Liver (tissue), 9 donors: ENCODE results near the gene ADGRV1. TPM values are rescaled to one million over a fixed set of nuclear protein-coding genes. Genes with fewer than 3 reads are reported as not detected.
A peak's percentile ranks its signal among the peaks of the same experiment; 100 is the strongest.

Source experiments
- DNase-seq: peaks from one replicate; pipeline ENCODE4 v3.0.0-alpha.2; 2017; ENCODE audit warnings: low spot score
- H3K27ac ChIP-seq, 2 donors: one replicate each; pipeline ENCODE4 v1.7.0; 2013; ENCODE audit warnings: inconsistent platforms in 2 of 2, low read length in 2 of 2, control low read depth in 1 of 2, low read depth in 1 of 2, mild to moderate bottlenecking in 1 of 2
- H3K27me3 ChIP-seq, 4 donors: one replicate each; pipeline versions ENCODE4 v1.6.1 to v1.7.0; 2013; ENCODE audit warnings: low read length in 3 of 4, inconsistent platforms in 1 of 4, mild to moderate bottlenecking in 1 of 4, moderate library complexity in 1 of 4; ENCODE audit not compliant: control insufficient read depth in 4 of 4, insufficient read depth in 4 of 4
- H3K36me3 ChIP-seq, 4 donors: one replicate each; pipeline versions ENCODE4 v1.6.1 to v1.7.0; 2013; ENCODE audit warnings: low read length in 3 of 4, mild to moderate bottlenecking in 3 of 4, low read depth in 1 of 4, moderate library complexity in 1 of 4; ENCODE audit not compliant: control insufficient read depth in 4 of 4, insufficient read depth in 3 of 4
- H3K4me1 ChIP-seq, 4 donors: one replicate each; pipeline versions ENCODE4 v1.6.1 to v1.7.0; 2013; ENCODE audit warnings: low read length in 3 of 4, mild to moderate bottlenecking in 3 of 4, moderate library complexity in 1 of 4; ENCODE audit not compliant: control insufficient read depth in 4 of 4, insufficient read depth in 4 of 4
- H3K4me3 ChIP-seq, 3 donors: one replicate each; pipeline versions ENCODE4 v1.6.1 to v1.7.0; 2013; ENCODE audit warnings: low read length in 3 of 3, control low read depth in 1 of 3, low read depth in 1 of 3, mild to moderate bottlenecking in 1 of 3
- H3K9ac ChIP-seq, 2 donors: one replicate each; pipeline ENCODE4 v1.7.0; 2013; ENCODE audit warnings: low read length in 2 of 2, mild to moderate bottlenecking in 2 of 2, moderate library complexity in 2 of 2, control low read depth in 1 of 2, low read depth in 1 of 2
- H3K9me3 ChIP-seq, 4 donors: one replicate each; pipeline versions ENCODE4 v1.6.1 to v1.7.0; 2013; ENCODE audit warnings: low read length in 3 of 4; ENCODE audit not compliant: control insufficient read depth in 4 of 4
- ATF3 ChIP-seq: IDR thresholded peaks from 2 replicates; pipeline ENCODE4 v1.6.1; 2016; ENCODE audit warnings: antibody characterized with exemption
- EGR1 ChIP-seq, 2 donors: IDR thresholded peaks; 2 replicates each; pipeline ENCODE4 v1.6.1; 2016 to 2018; ENCODE audit warnings: antibody characterized with exemption in 2 of 2, low read depth in 2 of 2
- FOXA1 ChIP-seq: IDR thresholded peaks from 2 replicates; pipeline ENCODE4 v1.6.1; 2016; ENCODE audit warnings: antibody characterized with exemption
- FOXA2 ChIP-seq: IDR thresholded peaks from 2 replicates; pipeline ENCODE4 v1.6.1; 2016; ENCODE audit warnings: antibody characterized with exemption
- GABPA ChIP-seq, 2 donors: IDR thresholded peaks in 1 of 2; conservative IDR thresholded peaks in 1 of 2; 2 replicates each; pipeline ENCODE4 v1.6.1; 2016; ENCODE audit warnings: antibody characterized with exemption in 2 of 2, mild to moderate bottlenecking in 1 of 2, moderate library complexity in 1 of 2
- HNF4A ChIP-seq, 2 donors: conservative IDR thresholded peaks; 2 replicates each; pipeline ENCODE4 v1.6.1; 2016; ENCODE audit warnings: antibody characterized with exemption in 2 of 2, mild to moderate bottlenecking in 2 of 2
- HNF4G ChIP-seq: IDR thresholded peaks from 2 replicates; pipeline ENCODE4 v1.6.1; 2016; ENCODE audit warnings: antibody characterized with exemption
- JUND ChIP-seq, 2 donors: IDR thresholded peaks; 2 replicates each; pipeline ENCODE4 v1.6.1; 2016; ENCODE audit warnings: antibody characterized with exemption in 2 of 2
- NR2F2 ChIP-seq: IDR thresholded peaks from 2 replicates; pipeline ENCODE4 v1.6.1; 2016; ENCODE audit warnings: antibody characterized with exemption
- RAD21 ChIP-seq, 2 donors: IDR thresholded peaks; 2 replicates each; pipeline ENCODE4 v1.6.1; 2016; ENCODE audit warnings: antibody characterized with exemption in 2 of 2, mild to moderate bottlenecking in 2 of 2
- RXRA ChIP-seq, 2 donors: IDR thresholded peaks; 2 replicates each; pipeline ENCODE4 v1.6.1; 2017 to 2018; ENCODE audit warnings: antibody characterized with exemption in 2 of 2, mild to moderate bottlenecking in 1 of 2
- SP1 ChIP-seq: IDR thresholded peaks from 2 replicates; pipeline ENCODE4 v1.6.1; 2018; ENCODE audit warnings: antibody characterized with exemption, mild to moderate bottlenecking
- TAF1 ChIP-seq: conservative IDR thresholded peaks from 2 replicates; pipeline ENCODE4 v1.6.1; 2016; ENCODE audit warnings: antibody characterized with exemption, mild to moderate bottlenecking
- YY1 ChIP-seq: IDR thresholded peaks from 2 replicates; pipeline ENCODE4 v1.6.1; 2016; ENCODE audit warnings: antibody characterized with exemption, mild to moderate bottlenecking
- WGBS: extraction: QIAGEN DNeasy Blood & Tissue Kit; methylation state at CpG from one replicate; pipeline ENCODE4 v1.1.7; 2013; 5-methylcytosine and 5-hydroxymethylcytosine counted together
- polyA plus RNA-seq, 2 donors: library from polyadenylated mRNA; stranded (reverse) in 1 of 2; unstranded in 1 of 2; fragments of 200-250 nt in 1 of 2; fragments of >200 nt in 1 of 2; fragmentation: Nextera tagmentation in 1 of 2; extraction: Ambion mirVana in 1 of 2; gene quantifications; one replicate each; pipeline versions ENCODE4 v1.2.1 to v1.2.3, GENCODE V29; 2013 to 2015
- total RNA-seq, 2 donors: library from RNA; depleted of rRNA; stranded (reverse); fragments of >200 nt; gene quantifications; one replicate each; pipeline ENCODE4 v1.2.3, GENCODE V29; 2014
- TF ChIP-seq, protein P1 (sequence below): fragments of 150-350 bp; IDR thresholded peaks from 2 replicates; pipeline ENCODE4 v1.5.1; 2017; ENCODE audit warnings: improper control_type of control experiment, low read depth, low read length; ENCODE audit not compliant: missing input control
- TF ChIP-seq, protein P2 (sequence below): IDR thresholded peaks from 2 replicates; pipeline ENCODE4 v1.6.1; 2016; ENCODE audit warnings: antibody characterized with exemption, mild to moderate bottlenecking
- TF ChIP-seq, protein P3 (sequence below): IDR thresholded peaks from 2 replicates; pipeline ENCODE4 v1.6.1; 2016; ENCODE audit warnings: antibody characterized with exemption
- TF ChIP-seq, protein P4 (sequence below): IDR thresholded peaks from 2 replicates; pipeline ENCODE4 v1.6.1; 2016; ENCODE audit warnings: antibody characterized with exemption
- donor health status: healthy.
- donor health status: healthy.
- donor health status: healthy.
- donor health status: healthy.
- donor health status: healthy.

The ADGRV1 gene
- total and polyA plus RNA-seq, 4 donors = 5.1 to 15.5 (median 9.6) TPM

- Histone ChIP-seq H3K27me3 (no peaks in the 10 kb centered on the region), H3K4me3 (no peak overlapping the region), H3K9ac (peak overlapping the region; percentile 12 to 51), H3K36me3 (no peaks in the 10 kb centered on the region), H3K27ac (peak overlapping the region; percentile 79 to 93), H3K9me3 (no peaks in the 10 kb centered on the region), H3K4me1 (peaks cover 10 to 57% (median 16%) of the 10 kb centered on the region in 4 donors)
- WGBS = 64% methylated on average over 3 of the region's 3 CpGs
- TF ChIP-seq RAD21 (IDR thresholded peaks at IDR 0.05) = peak in 1 of 2 donors; percentile 38
- peak in 1 of 2 donors; percentile 18 for TF ChIP-seq HNF4A (conservative IDR thresholded peaks at IDR 0.05)
- TF ChIP-seq TAF1 = no peak
- TF ChIP-seq ATF3 = peak; percentile 7
- TF ChIP-seq, protein P1, sequence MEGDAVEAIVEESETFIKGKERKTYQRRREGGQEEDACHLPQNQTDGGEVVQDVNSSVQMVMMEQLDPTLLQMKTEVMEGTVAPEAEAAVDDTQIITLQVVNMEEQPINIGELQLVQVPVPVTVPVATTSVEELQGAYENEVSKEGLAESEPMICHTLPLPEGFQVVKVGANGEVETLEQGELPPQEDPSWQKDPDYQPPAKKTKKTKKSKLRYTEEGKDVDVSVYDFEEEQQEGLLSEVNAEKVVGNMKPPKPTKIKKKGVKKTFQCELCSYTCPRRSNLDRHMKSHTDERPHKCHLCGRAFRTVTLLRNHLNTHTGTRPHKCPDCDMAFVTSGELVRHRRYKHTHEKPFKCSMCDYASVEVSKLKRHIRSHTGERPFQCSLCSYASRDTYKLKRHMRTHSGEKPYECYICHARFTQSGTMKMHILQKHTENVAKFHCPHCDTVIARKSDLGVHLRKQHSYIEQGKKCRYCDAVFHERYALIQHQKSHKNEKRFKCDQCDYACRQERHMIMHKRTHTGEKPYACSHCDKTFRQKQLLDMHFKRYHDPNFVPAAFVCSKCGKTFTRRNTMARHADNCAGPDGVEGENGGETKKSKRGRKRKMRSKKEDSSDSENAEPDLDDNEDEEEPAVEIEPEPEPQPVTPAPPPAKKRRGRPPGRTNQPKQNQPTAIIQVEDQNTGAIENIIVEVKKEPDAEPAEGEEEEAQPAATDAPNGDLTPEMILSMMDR = no peak
- TF ChIP-seq, protein P2, sequence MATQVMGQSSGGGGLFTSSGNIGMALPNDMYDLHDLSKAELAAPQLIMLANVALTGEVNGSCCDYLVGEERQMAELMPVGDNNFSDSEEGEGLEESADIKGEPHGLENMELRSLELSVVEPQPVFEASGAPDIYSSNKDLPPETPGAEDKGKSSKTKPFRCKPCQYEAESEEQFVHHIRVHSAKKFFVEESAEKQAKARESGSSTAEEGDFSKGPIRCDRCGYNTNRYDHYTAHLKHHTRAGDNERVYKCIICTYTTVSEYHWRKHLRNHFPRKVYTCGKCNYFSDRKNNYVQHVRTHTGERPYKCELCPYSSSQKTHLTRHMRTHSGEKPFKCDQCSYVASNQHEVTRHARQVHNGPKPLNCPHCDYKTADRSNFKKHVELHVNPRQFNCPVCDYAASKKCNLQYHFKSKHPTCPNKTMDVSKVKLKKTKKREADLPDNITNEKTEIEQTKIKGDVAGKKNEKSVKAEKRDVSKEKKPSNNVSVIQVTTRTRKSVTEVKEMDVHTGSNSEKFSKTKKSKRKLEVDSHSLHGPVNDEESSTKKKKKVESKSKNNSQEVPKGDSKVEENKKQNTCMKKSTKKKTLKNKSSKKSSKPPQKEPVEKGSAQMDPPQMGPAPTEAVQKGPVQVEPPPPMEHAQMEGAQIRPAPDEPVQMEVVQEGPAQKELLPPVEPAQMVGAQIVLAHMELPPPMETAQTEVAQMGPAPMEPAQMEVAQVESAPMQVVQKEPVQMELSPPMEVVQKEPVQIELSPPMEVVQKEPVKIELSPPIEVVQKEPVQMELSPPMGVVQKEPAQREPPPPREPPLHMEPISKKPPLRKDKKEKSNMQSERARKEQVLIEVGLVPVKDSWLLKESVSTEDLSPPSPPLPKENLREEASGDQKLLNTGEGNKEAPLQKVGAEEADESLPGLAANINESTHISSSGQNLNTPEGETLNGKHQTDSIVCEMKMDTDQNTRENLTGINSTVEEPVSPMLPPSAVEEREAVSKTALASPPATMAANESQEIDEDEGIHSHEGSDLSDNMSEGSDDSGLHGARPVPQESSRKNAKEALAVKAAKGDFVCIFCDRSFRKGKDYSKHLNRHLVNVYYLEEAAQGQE = peak; percentile 93
- TF ChIP-seq, protein P3, sequence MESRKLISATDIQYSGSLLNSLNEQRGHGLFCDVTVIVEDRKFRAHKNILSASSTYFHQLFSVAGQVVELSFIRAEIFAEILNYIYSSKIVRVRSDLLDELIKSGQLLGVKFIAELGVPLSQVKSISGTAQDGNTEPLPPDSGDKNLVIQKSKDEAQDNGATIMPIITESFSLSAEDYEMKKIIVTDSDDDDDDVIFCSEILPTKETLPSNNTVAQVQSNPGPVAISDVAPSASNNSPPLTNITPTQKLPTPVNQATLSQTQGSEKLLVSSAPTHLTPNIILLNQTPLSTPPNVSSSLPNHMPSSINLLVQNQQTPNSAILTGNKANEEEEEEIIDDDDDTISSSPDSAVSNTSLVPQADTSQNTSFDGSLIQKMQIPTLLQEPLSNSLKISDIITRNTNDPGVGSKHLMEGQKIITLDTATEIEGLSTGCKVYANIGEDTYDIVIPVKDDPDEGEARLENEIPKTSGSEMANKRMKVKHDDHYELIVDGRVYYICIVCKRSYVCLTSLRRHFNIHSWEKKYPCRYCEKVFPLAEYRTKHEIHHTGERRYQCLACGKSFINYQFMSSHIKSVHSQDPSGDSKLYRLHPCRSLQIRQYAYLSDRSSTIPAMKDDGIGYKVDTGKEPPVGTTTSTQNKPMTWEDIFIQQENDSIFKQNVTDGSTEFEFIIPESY = no peak
- no peak for TF ChIP-seq GABPA (IDR thresholded peaks at IDR 0.05 in 1 of 2, conservative IDR thresholded peaks at IDR 0.05 in 1 of 2)
- no peak for TF ChIP-seq HNF4G
- TF ChIP-seq FOXA2 = no peak
- no peak for TF ChIP-seq EGR1 (IDR thresholded peaks at IDR 0.05; ENCODE audit: low read depth in 2 of 2)
- TF ChIP-seq NR2F2 = no peak
- TF ChIP-seq JUND (IDR thresholded peaks at IDR 0.05) = peak; percentile 29 to 72
- TF ChIP-seq SP1 = peak; percentile 23
- TF ChIP-seq, protein P4, sequence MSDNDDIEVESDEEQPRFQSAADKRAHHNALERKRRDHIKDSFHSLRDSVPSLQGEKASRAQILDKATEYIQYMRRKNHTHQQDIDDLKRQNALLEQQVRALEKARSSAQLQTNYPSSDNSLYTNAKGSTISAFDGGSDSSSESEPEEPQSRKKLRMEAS = no peak
- TF ChIP-seq YY1 = no peak
- TF ChIP-seq FOXA1 = no peak
- TF ChIP-seq RXRA (IDR thresholded peaks at IDR 0.05) = peak in 1 of 2 donors; percentile 33
- DNase-seq = no peak
Measured at GRCh38 chr5:90871391-90871991, 312.9 kb downstream of the ADGRV1 start.
